Sigmoid colon (tissue), 7 donors: ENCODE data around the gene BIRC7. TPM values are rescaled to one million over a fixed set of nuclear protein-coding genes. Genes with fewer than 3 reads are reported as not detected.

Experiments used
- DNase-seq: peaks from one replicate; pipeline ENCODE4 v3.0.0-alpha.2; 2019
- H3K27ac ChIP-seq, 4 donors: fragments of 200-600 bp; sonication (generic); one replicate each; pipeline ENCODE4 v1.5.1; 2016 to 2019; ENCODE audit warnings: mild to moderate bottlenecking in 1 of 4
- H3K27me3 ChIP-seq, 3 donors: fragments of 200-600 bp; sonication (generic); one replicate each; pipeline ENCODE4 v1.5.1; 2019; ENCODE audit warnings: mild to moderate bottlenecking in 1 of 3
- H3K36me3 ChIP-seq, 4 donors: fragments of 200-600 bp; sonication (generic); one replicate each; pipeline ENCODE4 v1.5.1; 2016 to 2019
- H3K4me1 ChIP-seq, 4 donors: fragments of 200-600 bp; sonication (generic); one replicate each; pipeline ENCODE4 v1.5.1; 2017 to 2019
- H3K4me3 ChIP-seq, 4 donors: fragments of 200-600 bp; sonication (generic); one replicate each; pipeline ENCODE4 v1.5.1; 2017 to 2019; ENCODE audit warnings: mild to moderate bottlenecking in 2 of 4, moderate library complexity in 1 of 4
- H3K9me3 ChIP-seq, 4 donors: fragments of 200-600 bp in 3 of 4; sonication (generic) in 3 of 4; one replicate each; pipeline versions ENCODE4 v1.5.1 to v1.6.1; 2013 to 2019
- CTCF ChIP-seq, 4 experiments: fragments of 450-650 bp in 3 of 4; fragments of 200-600 bp in 1 of 4; IDR thresholded peaks; one replicate each; pipeline ENCODE4 v1.5.1; 2016 to 2019; ENCODE audit warnings: antibody characterized with exemption in 4 of 4, mild to moderate bottlenecking in 3 of 4, moderate library complexity in 2 of 4
- EP300 ChIP-seq, 4 donors: sonication (generic); formaldehyde crosslinking; IDR thresholded peaks; one replicate each; pipeline ENCODE4 v1.6.1; 2017; ENCODE audit warnings: antibody characterized with exemption in 4 of 4
- POLR2A ChIP-seq, 2 donors: fragments of 450-650 bp; IDR thresholded peaks; one replicate each; pipeline ENCODE4 v1.6.1; 2016; ENCODE audit warnings: antibody characterized with exemption in 2 of 2, mild to moderate bottlenecking in 2 of 2, moderate library complexity in 2 of 2
- POLR2AphosphoS5 ChIP-seq, 4 donors: sonication (generic); formaldehyde crosslinking; IDR thresholded peaks; one replicate each; pipeline ENCODE4 v1.6.1; 2017; ENCODE audit warnings: antibody characterized with exemption in 4 of 4
- WGBS, 2 donors: extraction: QIAGEN DNeasy Blood & Tissue Kit; methylation state at CpG; one replicate each; pipeline ENCODE4 v1.1.7; 2013; 5-methylcytosine and 5-hydroxymethylcytosine counted together
- intact Hi-C: fragments of 100-400 bp; cut with DNase I; formaldehyde crosslinking; loops from one replicate; pipeline ENCODE4 v1.15.1; 2023
- polyA plus RNA-seq, 3 donors: library from polyadenylated mRNA; stranded (reverse); fragments of 200-250 nt; gene quantifications; one replicate each; pipeline ENCODE4 v1.2.3, GENCODE V29; 2013
- total RNA-seq, 4 donors: library from RNA; depleted of rRNA; stranded (reverse); fragments of >200 nt; gene quantifications; one replicate each; pipeline ENCODE4 v1.1.0, GENCODE V29; 2016
- donor health status: healthy with polysubstance abuse.
- donor health status: Bipolar disorder and iron deficiency.
- donor health status: healthy.

Gene BIRC7
- total and polyA plus RNA-seq, 7 donors: 0.15 to 1.2 (median 0.66) TPM; not detected in 3

- intact Hi-C loops: no loop called here
- TF ChIP-seq POLR2A (IDR thresholded peaks at IDR 0.05): no peak
- TF ChIP-seq POLR2AphosphoS5 (IDR thresholded peaks at IDR 0.05): no peak
- TF ChIP-seq EP300 (IDR thresholded peaks at IDR 0.05): no peak
- TF ChIP-seq CTCF (IDR thresholded peaks at IDR 0.05): no peak
- Histone ChIP-seq H3K4me3 (no peak overlapping the region), H3K27me3 (no peaks in the 10 kb centered on the region), H3K36me3 (peaks cover 0 to 24% (median 5%) of the 10 kb centered on the region in 4 donors), H3K27ac (no peak overlapping the region), H3K9me3 (no peaks in the 10 kb centered on the region), H3K4me1 (peaks cover 0 to 30% (median 25%) of the 10 kb centered on the region in 4 donors)
- DNase-seq: no peak
- WGBS, 2 donors: 83 to 87% methylated on average over 4 of the region's 4 CpGs
Measured at GRCh38 chr20:63194797-63195173, 40.9 kb upstream of the BIRC7 start.

- DNase-seq: no peak
- Histone ChIP-seq H3K9me3 (no peaks in the 10 kb centered on the region), H3K27me3 (no peaks in the 10 kb centered on the region), H3K4me3 (no peak overlapping the region), H3K4me1 (peaks cover 0 to 30% (median 25%) of the 10 kb centered on the region in 4 donors), H3K27ac (no peak overlapping the region), H3K36me3 (peaks cover 4 to 45% (median 13%) of the 10 kb centered on the region in 4 donors)
- TF ChIP-seq EP300 (IDR thresholded peaks at IDR 0.05) (no peak), POLR2AphosphoS5 (IDR thresholded peaks at IDR 0.05) (no peak), POLR2A (IDR thresholded peaks at IDR 0.05) (no peak), CTCF (IDR thresholded peaks at IDR 0.05) (no peak)
- WGBS, 2 donors: 87 to 89% methylated on average over 9 of the region's 9 CpGs
- intact Hi-C loops: no loop called here
Measured at GRCh38 chr20:63196768-63197470, 38.8 kb upstream of the BIRC7 start.

- Histone ChIP-seq H3K36me3 (peaks cover 21 to 62% (median 30%) of the 10 kb centered on the region in 4 donors), H3K27me3 (no peaks in the 10 kb centered on the region), H3K4me1 (peaks cover 0 to 30% (median 25%) of the 10 kb centered on the region in 4 donors), H3K27ac (no peak overlapping the region), H3K9me3 (no peaks in the 10 kb centered on the region), H3K4me3 (no peak overlapping the region)
- no peak for TF ChIP-seq POLR2A (IDR thresholded peaks at IDR 0.05)
- no peak for TF ChIP-seq POLR2AphosphoS5 (IDR thresholded peaks at IDR 0.05)
- no peak for TF ChIP-seq CTCF (IDR thresholded peaks at IDR 0.05)
- no peak for TF ChIP-seq EP300 (IDR thresholded peaks at IDR 0.05)
- intact Hi-C loops: no loop called here
- WGBS, 2 donors: 76 to 79% methylated on average over 7 of the region's 7 CpGs
- no peak for DNase-seq
Measured at GRCh38 chr20:63198606-63199005, 37.1 kb upstream of the BIRC7 start.

GRCh38 chr20:63202021-63202420 lies 33.7 kb upstream of the BIRC7 start:
- no peak for TF ChIP-seq POLR2AphosphoS5 (IDR thresholded peaks at IDR 0.05)
- no peak for TF ChIP-seq POLR2A (IDR thresholded peaks at IDR 0.05)
- TF ChIP-seq CTCF (IDR thresholded peaks at IDR 0.05): no peak
- no peak for TF ChIP-seq EP300 (IDR thresholded peaks at IDR 0.05)
- no peak for DNase-seq
- Histone ChIP-seq H3K27ac (no peak overlapping the region), H3K9me3 (no peaks in the 10 kb centered on the region), H3K4me1 (peaks cover 0 to 41% (median 30%) of the 10 kb centered on the region in 4 donors), H3K36me3 (peaks cover 25 to 74% (median 37%) of the 10 kb centered on the region in 4 donors), H3K4me3 (no peak overlapping the region), H3K27me3 (no peaks in the 10 kb centered on the region)
- WGBS, 2 donors: 92 to 93% methylated on average over 17 of the region's 17 CpGs
- intact Hi-C loops: no loop called here
